GM12892 (cell line): ENCODE measurements around the gene CYP19A1.

Experiments
- POLR2A ChIP-seq: IDR thresholded peaks from 2 replicates; pipeline ENCODE4 v1.6.1; 2011; ENCODE audit warnings: low read depth, low read length, control low read depth
- TAF1 ChIP-seq: IDR thresholded peaks from 2 replicates; pipeline ENCODE4 v1.6.1; 2011; ENCODE audit warnings: low read depth, mild to moderate bottlenecking, control low read depth, low read length, borderline replicate concordance

DNA sequence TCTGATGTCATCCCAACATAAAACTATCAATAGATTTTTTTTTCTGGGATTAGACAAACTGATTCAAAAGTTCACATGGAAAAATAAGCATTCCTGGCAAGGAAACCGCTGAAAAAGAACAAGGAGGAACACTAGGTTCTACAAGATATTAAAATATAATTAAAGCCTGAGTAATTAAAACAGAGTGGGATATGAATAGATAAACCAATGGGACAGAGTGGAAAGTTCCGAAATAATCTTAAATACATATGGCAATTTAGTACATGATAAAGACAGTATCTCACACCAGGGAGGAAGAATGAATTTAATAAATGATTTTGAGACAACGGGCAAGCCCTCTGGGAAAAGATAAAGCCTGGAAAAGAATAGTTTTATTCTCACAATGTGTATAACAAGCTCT lies 7.7 kb upstream of the CYP19A1 start:
- no peak for TF ChIP-seq TAF1
- no peak for TF ChIP-seq POLR2A
